NCI-H2227 (cell line): ENCODE measurements around the gene SUFU.
"Not testable (repeated sequence)": the region's sequence is repeated elsewhere in the genome, so short reads cannot be mapped to it uniquely, and the experiment has no call there.

Experiments used
- DNase-seq: peaks from one replicate; lab custom pipeline; 2025; ENCODE audit not compliant: unreplicated experiment; lab: John Stamatoyannopoulos, UW

The SUFU gene

DNA sequence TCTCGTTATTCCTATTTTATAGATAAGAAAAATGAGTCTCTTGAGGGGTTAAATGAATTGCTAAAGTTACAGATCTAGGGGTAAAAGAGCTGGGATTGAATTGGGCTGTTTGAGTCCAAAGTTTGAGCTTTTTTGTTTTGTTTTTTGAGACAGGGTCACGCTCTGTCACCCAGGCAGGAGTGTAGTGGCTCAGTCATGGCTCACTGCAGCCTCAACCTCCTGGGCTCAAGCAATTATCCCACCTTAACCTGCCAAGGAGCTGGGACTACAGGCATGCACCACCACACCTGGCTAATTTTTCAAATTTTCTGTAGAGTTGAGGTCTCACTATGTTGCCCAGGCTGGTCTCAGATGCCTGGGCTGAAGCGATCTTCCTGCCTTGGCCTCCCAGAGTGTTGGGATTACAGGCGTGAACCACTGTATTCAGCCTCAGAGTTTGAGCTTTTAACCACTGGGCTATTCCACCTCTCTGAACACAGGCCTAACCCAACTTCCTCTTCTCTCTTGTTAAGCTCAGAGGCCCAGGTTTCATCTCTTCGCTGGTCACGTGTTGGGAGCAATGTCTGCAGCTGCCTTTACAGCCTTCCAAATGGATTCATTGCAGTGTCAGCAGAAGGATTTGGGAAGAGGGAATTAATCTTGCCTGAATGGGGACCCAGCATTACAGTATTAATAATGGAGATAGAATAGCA lies 8.0 kb downstream of the SUFU start:
- DNase-seq = no peak

DNA sequence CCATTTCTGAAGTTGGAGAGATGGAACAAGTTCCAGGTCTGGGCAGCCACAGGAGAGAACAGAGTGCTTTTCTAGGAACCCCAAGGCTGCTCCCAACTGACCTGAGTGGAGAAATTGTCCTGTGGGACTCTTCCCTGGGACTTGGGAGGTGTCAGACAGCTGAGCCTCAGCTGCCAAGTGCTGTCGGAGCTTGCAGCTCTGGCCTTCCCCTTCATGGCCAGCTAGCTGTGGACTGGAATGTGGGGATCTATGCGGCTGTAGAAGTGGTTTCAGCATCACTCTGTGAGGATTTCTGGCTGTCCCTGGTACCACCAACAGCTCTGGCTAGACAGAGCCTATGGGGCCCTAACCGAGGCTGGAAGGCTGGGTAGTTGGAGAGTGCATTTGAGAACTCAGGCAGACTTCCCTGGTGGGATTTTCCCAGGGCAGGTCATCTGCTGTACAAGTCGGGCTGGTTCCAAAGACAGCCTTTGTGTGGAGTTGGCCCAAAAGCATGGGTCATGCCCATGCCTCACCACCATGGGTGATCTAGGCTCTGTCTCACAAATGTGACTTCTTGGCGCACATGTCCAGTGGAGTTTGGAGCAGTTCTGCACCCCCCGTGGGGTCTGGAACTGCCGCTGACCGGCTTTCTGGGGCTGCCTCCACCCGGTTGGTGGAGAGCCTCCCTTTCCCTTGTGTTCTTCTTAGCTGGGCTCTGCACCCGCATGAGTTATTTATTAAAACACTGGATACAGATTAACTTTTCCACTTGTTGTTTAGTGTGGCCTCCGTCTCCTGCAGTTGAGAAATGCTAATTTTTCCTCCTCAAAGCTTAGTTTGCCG lies 10.9 kb downstream of the SUFU start:
- no peak for DNase-seq

DNA sequence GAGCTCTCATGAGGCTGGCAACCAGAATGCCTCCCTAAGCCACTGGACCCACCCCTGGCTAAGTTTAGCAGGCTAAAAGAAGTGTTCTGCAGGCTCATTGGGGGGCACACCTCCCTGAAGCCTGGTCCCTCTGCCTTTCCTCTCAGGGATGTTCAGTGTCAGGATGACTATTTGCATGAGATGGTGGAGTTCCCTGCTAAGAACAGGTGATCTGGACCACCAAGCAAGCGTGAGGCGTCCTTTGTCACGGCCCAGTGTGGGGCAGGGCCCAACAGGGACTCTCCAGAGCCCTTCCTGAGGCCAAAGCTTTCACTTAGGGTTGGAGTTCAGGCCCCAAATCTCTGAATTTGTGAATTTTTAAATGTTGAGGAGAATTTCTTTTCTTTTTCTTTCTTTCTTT lies 12.0 kb downstream of the SUFU start:
- DNase-seq = no peak

DNA sequence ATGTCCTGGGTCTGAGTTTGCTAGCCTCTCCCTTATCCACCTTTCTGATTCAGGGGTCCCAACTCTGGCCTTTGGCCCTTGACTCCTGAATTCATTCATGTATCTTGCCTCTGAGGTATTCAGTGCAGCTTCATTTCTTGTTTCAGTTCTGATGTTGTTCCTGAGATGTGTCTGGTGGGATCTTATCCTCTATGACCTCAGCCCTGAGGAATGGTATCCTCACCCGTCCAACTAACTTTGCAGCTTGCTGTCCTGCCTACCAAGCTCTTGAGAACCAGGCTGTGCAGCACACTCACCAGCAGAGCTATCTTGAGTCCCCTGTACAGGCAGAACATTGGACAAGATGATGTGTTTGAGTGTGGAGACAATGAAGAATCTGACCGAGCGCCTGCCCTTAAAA lies 13.8 kb downstream of the SUFU start:
- no peak for DNase-seq

DNA sequence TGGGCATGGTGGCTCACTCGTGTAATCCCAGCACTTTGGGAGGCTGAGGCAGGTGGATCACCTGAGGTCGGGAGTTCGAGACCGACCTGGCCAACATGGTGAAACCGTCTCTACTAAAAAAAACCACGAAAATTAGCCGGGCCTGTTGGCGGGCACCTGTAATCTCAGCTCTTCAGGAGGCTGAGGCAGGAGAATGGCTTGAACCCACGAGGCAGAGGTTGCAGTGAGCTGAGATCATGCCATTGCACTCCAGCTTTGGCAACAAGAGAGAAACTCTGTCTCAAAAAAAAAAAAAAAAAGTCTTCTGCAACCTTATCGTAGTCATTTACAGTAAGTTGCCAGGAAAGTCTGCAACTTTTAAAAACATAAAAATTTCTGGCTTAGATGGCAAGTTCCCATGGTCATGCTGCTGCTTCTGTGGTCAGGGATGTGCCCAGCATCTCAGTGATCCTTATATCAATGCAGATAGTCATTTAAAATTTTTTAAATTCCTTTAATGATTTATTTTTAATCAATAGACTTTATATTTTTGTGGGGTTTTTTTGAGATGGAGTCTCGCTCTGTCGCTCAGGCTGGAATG lies 15.6 kb downstream of the SUFU start:
- DNase-seq = no peak

DNA sequence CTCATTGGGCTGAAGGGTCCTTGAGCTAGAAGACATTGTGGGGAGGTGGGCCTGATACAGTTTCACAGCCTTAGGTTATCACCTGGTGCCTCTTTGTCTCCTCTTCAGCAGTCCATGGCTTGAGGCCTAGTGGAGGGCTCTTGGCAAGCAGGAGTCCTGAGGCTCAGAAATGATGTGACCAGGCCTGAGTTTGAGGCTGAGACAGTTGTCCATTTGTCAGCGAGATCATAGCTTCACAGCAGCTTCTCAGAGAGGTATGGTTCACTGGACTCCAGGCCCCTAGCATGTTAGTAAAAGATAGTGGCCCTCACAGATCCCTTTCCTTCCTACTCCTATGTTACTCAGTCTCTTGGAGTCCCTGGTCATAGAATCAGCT lies 19.1 kb downstream of the SUFU start:
- no peak for DNase-seq

DNA sequence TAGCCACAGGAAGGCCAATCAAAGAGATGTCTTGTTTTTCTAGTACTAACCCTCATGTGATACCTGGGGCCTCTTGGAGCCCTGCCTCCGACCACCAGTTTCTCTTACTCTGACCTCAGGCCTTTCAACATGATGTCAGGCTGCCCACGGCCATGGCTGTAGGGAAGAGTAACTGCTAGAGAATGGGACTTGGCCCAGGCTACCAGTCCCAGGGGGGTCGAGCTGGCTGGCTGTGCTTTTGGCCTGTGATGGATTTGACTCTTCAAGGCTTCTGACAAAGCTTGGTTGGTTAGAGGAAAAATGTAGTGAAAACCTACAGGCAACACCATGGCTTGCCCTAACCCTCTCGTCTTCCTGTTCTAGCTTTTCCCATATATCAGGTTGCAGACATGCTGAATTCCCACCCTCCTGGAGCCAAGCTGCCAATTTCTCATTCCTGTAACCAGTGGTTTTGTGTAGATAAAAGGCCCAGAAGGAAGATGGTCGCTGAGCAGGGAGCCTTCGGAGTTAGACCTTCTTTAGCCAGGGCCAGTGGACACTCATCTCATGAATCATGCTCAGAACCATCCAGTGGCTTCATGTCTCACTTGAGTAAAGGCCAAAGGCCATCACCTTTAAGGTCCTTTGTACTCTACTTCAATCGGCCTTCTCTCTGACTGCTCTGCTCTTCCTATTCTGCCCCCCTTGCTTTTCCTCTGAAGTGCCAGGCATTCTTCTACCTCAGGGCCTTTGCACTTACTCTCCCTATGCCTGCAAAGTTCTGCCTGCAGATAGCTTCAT lies 19.7 kb downstream of the SUFU start:
- DNase-seq = no peak

DNA sequence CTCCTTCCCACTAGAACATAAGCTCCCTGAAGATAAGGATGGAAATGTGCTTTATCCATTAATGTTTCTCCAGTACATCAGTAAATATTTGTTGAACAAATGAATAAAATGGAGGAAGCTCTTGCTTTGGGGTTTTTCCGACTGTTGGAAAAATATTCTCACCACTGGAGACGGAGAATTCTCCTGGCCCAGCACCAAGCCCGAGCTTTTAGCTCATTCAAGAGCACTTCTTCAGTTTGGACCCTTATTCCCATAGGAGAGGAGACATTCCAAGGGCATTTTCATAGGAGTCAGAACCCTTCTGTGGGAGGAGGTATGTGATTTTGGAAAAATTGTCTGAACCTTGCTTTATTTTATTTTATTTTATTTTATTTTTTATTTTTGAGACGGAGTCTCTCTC lies 21.0 kb downstream of the SUFU start:
- DNase-seq = no peak

DNA sequence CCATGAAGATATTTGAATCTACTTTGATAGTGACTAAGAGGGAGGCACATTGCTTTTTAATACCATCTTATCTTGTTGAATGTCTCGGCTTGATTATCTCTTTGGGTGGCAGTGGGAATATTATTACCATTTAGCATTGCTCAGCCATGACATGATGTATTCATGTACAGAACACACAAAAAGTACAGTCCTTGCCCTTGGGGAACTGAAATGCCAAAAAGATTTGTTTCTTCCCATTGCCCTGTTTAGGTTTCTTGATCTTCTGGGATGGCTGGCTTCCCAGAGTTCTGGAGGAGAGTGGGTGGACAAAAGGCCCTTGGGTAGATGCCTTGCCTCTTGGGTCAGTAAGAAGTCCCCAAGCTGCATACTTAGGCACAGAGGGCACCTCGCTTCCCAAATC lies 23.8 kb downstream of the SUFU start:
- DNase-seq = no peak

DNA sequence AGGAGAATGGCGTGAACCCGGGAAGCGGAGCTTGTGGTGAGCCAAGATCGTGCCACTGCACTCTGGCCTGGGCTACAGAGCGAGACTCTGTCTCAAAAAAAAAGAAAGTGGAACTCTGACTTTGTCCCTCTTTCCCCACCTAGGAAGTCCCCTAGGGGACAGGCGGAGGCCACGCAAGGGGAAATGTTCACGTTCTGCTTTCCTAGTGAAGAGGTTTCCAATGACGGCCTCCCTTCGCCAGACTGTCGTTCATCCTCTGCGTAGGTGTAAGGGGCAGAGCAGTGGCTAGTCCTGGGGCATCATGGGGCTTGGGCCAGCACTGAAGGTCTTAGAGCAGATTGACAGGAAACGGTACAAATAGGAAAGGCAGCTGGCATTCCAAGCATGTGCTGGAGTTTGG lies 30.6 kb downstream of the SUFU start:
- no peak for DNase-seq

DNA sequence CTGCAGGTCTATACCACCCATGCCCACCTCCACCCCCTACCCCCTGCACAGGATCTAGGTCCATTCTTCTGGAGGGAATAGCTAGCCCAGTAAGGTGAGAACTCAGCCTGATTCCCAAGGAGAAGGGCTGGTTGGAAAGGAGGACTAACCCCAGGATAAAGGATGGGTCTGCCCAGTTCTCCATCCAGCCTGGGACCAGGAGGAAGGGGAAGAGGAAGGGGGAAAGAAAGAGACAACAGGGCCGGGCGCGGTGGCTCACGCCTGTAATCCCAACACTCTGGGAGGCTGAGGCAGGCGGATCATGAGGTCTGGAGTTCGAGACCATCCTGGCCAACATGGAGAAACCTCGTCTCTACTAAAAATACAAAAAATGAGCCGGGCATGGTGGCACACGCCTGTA lies 31.2 kb downstream of the SUFU start:
- DNase-seq = not testable (repeated sequence)

DNA sequence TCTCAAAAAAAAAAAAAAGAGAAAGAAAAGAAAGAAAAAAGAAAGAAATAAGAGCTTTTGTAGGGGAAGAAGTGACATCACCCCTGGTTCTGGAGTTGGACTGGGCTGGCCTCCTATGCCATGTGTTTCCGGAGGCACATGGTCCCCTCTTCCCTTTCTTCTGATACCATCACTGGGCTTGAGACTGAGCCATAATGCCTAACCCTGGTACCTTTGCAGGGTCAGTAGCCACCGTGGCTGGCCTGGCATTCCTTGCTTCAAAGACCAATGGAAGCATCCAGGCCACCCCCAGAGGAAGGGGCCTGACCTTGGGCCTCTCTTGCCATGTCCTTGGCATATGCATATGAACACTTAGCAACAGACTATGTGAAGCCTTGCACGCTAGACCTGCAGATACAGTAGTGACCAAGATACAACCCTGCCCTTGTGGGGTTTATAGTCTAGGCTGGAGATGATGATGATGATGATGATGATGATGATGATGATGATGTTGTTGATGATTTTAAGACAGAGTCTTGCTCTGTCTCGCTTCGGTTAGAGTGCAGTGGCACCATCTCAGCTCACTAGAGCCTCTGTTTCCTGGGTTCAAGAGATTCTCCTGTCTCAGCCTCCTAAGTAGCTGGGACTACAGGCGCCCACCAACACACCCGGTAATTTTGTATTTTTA lies 31.8 kb downstream of the SUFU start:
- no peak for DNase-seq

DNA sequence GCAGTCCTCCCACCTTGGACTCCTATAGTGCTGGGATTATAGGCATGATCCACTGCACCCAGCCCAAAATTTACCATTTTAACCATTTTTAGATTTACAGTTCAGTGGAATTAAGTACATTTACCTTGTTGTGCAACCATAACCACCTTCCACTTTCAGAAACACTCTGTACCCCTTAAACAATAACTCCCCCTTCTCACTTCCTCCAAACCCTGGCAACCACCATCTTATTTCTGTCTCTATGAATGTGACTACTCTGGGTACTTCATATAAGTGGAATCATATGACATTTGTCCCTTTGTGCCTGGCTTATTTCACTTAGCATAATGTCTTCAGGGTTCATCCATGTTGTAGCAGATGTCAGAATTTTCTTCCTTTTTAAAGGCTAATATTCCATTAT lies 33.6 kb downstream of the SUFU start:
- no peak for DNase-seq

DNA sequence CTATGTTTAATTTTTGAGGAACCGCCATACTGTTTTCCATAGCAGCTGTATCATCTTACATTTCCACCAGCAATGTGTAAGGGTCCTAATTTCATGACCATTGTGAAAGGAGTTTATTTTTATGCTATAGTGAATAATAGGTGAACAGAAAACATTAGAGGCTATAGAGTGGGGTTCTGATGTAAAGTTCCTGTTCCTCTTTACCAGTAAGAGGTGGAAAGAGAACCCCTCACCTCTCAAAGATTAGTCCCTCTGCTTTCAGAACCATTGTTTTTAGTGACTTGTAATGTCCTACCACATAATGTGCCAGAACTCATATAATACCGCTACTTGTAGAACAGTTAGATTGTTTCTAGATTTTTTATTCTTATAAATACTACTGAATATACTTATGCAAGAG lies 34.2 kb downstream of the SUFU start:
- DNase-seq = no peak

DNA sequence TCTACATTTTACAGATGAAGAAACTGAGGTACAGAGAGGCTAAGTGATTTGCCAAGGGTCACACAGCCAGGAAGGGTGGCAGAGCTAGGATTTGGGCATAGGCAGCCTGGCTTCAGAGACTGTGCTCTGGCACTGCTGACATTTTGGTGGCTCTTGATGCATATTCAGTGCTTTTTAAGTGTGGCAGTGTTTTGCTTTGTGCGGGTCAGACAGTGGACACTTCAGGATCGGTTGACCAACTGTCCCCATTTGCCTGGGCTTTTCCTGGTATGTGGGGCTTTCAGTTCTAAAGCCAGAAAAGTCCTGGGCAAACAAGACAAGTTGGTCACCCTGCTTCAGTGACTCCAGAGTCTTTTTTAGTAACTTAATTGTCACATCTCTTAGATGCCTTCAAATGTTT lies 35.0 kb downstream of the SUFU start:
- no peak for DNase-seq

DNA sequence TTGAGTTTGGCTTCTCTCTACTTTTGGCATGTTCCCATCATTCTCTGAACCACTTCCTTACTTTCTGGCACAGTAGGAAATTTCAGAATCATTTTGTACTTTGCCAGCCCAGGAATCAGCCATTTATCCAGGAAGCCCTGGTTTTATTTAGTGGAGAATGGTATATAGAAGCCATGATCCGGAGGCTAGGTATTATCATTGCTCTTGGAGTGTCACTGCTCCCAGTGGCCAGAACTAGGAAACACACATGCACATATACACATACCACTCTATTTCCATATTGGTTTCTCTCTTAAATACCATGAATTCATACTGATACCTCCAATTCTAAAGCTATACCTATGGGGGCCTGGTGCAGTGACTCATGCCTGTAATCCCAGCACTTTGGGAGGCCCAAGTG lies 36.3 kb downstream of the SUFU start:
- no peak for DNase-seq

DNA sequence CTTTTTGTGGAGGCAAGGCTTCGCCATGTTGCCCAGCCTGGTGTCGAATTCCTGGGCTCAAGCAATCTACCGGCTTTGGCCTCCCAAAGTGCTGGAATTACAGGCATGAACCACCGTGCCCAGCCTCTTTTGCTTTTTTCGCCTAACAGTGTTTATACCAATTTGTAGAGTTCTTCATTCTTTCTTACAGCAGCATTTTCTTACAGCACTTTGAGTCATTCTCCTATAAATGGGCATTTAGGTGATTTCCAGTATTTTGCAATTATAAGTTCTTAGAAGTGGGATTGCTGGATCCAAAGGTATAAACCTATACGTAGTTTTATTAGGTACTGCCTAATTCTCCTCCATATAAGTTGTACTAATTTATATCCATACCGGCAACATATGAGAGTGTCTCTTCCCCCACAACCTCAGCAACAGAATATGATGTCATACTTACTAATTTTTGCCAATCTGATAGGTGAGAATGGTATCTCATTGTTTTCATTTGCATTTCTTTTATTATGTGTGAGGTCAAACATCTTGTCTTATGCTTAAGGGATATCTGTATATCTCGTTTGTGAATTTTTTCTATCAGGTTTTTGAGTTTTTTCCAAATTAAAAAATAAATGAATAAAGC lies 39.1 kb downstream of the SUFU start:
- DNase-seq = no peak

DNA sequence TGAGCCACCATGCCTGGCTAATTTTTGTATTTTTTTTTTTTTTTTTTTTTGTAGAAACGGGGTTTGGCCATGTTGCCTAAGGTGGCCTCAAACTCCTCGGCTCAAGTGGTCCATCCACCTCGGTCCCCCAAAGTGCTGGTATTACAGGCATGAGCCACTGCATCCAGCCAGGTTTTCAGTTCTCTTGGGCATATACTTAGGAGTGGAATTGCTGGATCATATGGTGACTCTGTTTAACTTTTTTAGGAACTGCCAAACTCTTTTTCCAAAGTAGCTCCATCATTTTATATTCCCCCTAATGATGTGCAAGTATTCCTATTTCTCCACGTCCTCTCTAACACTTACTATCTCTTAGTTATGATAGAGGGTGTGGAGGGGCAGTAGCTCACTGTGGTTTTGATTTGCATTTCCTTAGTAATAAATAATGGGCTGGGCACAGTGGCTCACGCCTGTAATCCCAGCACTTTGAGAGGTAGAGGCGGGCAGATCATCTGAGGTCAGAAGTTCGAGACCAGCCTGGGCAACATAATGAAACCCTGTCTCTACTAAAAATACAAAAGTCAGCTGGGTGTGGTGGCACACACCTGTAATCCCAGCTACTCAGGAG lies 41.6 kb downstream of the SUFU start:
- no peak for DNase-seq

DNA sequence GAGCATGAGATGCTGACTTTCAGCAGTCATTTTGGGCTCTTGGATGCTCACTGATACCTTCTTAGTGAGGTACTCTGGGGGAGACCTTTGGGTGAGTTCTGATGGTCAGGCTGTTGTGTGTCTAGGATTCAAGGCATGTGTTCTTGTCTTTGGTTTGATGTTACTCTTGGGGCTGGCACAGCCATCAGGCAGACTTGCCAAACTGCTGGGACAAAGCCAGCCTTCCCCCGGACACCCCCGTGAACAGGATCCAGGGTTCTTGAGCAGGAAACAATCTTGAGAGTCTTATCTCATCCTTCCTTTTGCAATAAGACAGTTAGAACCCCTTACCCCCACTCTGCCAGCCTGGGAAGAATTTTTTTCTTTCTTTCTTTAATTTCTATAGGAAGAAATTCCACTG lies 42.2 kb downstream of the SUFU start:
- DNase-seq = no peak

DNA sequence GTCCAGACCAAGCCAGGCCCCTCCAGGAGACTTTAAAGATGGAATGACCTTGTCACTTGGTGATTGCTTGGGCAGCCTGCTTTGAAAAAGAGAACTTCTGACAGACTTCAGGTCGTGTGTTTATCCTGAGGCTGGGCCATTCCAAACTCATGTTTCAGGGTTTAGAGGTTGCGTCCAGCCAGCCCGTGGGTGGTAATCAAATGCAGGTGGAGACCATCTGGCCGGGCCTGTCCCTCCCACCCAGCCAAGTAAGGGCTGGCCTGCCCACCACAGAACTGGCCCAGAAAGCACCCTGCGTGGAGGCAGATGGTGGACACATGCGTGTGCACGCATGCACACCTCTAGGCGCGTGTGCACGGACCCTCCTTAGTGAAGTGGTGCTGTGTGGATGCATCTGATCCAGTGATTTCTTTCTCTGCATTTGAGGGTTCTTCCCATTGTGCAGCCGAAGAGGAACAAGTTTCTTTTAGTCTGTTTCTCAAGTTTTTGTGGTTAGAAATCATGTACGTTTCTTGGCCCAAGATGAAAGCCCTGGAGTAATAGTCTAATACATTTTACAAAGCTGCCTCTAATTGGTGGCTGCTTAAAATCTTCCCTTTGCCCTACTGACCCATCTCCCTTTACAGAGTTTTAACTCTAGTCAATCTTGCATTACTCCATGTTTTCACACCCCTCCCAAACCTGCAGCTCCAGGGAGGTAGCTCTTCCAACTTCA lies 43.0 kb downstream of the SUFU start:
- no peak for DNase-seq
